Ovary (tissue), 9 donors: ENCODE data around the gene GALNT10. TPM values are rescaled to one million over a fixed set of nuclear protein-coding genes. Genes with fewer than 3 reads are reported as not detected.

ENCODE experiments used
- DNase-seq, 5 donors: peaks; one replicate each; pipeline ENCODE4 v3.0.0-alpha.2; 2019 to 2020
- H3K27ac ChIP-seq, 2 donors: fragments of 200-600 bp; one replicate each; pipeline versions ENCODE4 v1.5.1 to v1.8.0; 2019 to 2022
- H3K27me3 ChIP-seq: fragments of 200-600 bp; one replicate; pipeline ENCODE4 v1.8.0; 2022
- H3K36me3 ChIP-seq: fragments of 200-600 bp; sonication (generic); one replicate; pipeline ENCODE4 v1.5.1; 2019
- H3K4me1 ChIP-seq: one replicate; pipeline ENCODE4 v1.8.1; 2013; ENCODE audit warnings: mild to moderate bottlenecking, moderate library complexity; ENCODE audit not compliant: insufficient read depth
- H3K4me3 ChIP-seq: fragments of 200-600 bp; sonication (generic); one replicate; pipeline ENCODE4 v1.5.1; 2017
- H3K9me3 ChIP-seq, 2 donors: fragments of 200-600 bp in 1 of 2; sonication (generic) in 1 of 2; one replicate each; pipeline versions ENCODE4 v1.5.1 to v1.8.1; 2013 to 2019; ENCODE audit warnings: mild to moderate bottlenecking in 1 of 2, moderate library complexity in 1 of 2
- EP300 ChIP-seq: sonication (generic); formaldehyde crosslinking; IDR thresholded peaks from one replicate; pipeline ENCODE4 v1.6.1; 2017; ENCODE audit warnings: antibody characterized with exemption
- POLR2A ChIP-seq: fragments of 450-650 bp; IDR thresholded peaks from one replicate; pipeline ENCODE4 v1.6.1; 2017; ENCODE audit warnings: antibody characterized with exemption, mild to moderate bottlenecking, moderate library complexity
- WGBS, 3 donors: extraction: QIAGEN DNeasy Blood & Tissue Kit in 1 of 3; methylation state at CpG; one replicate each; pipeline versions ENCODE4 v1.1.5 to v1.1.7; 2013 to 2017; 5-methylcytosine and 5-hydroxymethylcytosine counted together
- intact Hi-C, 4 donors: fragments of 100-400 bp; cut with DNase I; formaldehyde crosslinking; loops; one replicate each; pipeline versions ENCODE4 v1.11.0 to v1.15.1; 2022 to 2023
- polyA plus RNA-seq, 2 donors: library from polyadenylated mRNA; stranded (reverse); fragments of 200-250 nt in 1 of 2; fragments of 350-450 nt in 1 of 2; fragmentation: Illumina TruSeq in 1 of 2; extraction: RNeasy Lipid Tissue Mini Kit (QIAGEN cat#74804) in 1 of 2; gene quantifications; one replicate each; pipeline ENCODE4 v1.2.3, GENCODE V29; 2013 to 2014
- total RNA-seq, 7 donors: library from RNA; depleted of rRNA in 2 of 7; stranded (reverse); fragments of >200 nt in 2 of 7; fragmentation: NEBNext Ultra II Directional in 3 of 7; extraction: Animal tissue kit (Norgen Biotek cat#: 25700) in 3 of 7; gene quantifications; one replicate each; pipeline versions ENCODE4 v1.1.0 to v1.2.4, GENCODE V29; 2016 to 2023
- TF ChIP-seq, protein P1 (sequence below), 3 donors: fragments of 450-650 bp in 2 of 3; fragments of 200-600 bp in 1 of 3; IDR thresholded peaks; one replicate each; pipeline versions ENCODE4 v1.5.1 to v1.8.0; 2016 to 2022; ENCODE audit warnings: antibody characterized with exemption in 3 of 3, mild to moderate bottlenecking in 1 of 3
- donor health status: DM: no; HTN: no; CAD: no; lungs with moderate emphysema.
- donor health status: DM: no; HTN: no; CAD: no.
- donor health status: Bipolar disorder and iron deficiency.
- donor health status: DM: yes; HTN: yes; CAD: no.
- donor health status: DM: no; HTN: no; CAD: no.
- donor health status: DM: yes; HTN: yes; CAD: no.

Gene GALNT10
- total and polyA plus RNA-seq, 9 donors: 34.5 to 206 (median 88.7) TPM

DNA sequence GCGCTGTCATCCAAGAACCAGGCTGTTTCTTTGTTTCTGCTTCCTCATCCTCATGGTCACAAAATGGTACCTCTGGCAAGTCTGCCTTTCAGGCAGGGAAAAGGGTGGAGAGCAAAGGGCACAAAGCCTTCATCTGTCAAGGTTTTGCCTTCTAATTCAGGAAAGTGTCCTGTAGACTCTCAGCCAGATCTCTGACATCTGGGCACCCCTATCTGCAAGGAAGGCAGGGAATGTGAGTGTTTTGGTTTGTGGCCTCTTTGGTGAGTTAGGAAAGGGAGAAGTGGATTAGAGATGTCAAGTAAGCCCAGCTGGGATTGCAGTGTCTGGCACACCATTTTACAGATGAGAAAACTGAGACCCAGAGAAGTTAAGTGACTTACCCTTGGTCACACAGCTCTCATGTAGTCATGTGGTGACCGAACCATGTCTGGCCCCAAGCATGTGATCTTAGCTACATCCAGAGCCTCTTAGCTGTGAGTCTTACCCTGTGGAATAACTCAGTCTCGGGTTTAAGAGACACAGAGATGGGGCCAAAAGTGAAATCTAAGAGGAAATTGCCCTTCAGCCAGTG, 139.6 kb downstream of the GALNT10 start:
- WGBS, 3 donors: 96 to 98% (median 96%) methylated on average over 3 of the region's 3 CpGs
- H3K27ac ChIP-seq: no peak overlapping the region
- no peaks in the 10 kb centered on the region for H3K9me3 ChIP-seq
- DNase-seq: no peak
- no peak overlapping the region for H3K4me3 ChIP-seq
- TF ChIP-seq, protein P1, sequence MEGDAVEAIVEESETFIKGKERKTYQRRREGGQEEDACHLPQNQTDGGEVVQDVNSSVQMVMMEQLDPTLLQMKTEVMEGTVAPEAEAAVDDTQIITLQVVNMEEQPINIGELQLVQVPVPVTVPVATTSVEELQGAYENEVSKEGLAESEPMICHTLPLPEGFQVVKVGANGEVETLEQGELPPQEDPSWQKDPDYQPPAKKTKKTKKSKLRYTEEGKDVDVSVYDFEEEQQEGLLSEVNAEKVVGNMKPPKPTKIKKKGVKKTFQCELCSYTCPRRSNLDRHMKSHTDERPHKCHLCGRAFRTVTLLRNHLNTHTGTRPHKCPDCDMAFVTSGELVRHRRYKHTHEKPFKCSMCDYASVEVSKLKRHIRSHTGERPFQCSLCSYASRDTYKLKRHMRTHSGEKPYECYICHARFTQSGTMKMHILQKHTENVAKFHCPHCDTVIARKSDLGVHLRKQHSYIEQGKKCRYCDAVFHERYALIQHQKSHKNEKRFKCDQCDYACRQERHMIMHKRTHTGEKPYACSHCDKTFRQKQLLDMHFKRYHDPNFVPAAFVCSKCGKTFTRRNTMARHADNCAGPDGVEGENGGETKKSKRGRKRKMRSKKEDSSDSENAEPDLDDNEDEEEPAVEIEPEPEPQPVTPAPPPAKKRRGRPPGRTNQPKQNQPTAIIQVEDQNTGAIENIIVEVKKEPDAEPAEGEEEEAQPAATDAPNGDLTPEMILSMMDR (IDR thresholded peaks at IDR 0.05): no peak
- TF ChIP-seq EP300: no peak
- TF ChIP-seq POLR2A: no peak
- no peaks in the 10 kb centered on the region for H3K36me3 ChIP-seq
- no peaks in the 10 kb centered on the region for H3K27me3 ChIP-seq
- intact Hi-C loops: no loop called here
- no peaks in the 10 kb centered on the region for H3K4me1 ChIP-seq

- TF ChIP-seq, protein P1 (IDR thresholded peaks at IDR 0.05): no peak
- TF ChIP-seq POLR2A (no peak), EP300 (no peak)
- intact Hi-C loops: no loop called here
- WGBS, 3 donors: 94 to 98% (median 97%) methylated on average over 2 of the region's 2 CpGs
- Histone ChIP-seq H3K27me3 (no peaks in the 10 kb centered on the region), H3K9me3 (no peaks in the 10 kb centered on the region), H3K4me1 (no peaks in the 10 kb centered on the region), H3K27ac (no peak overlapping the region), H3K4me3 (no peak overlapping the region), H3K36me3 (no peaks in the 10 kb centered on the region)
- DNase-seq: no peak
Measured at GRCh38 chr5:154331232-154331631, 140.7 kb downstream of the GALNT10 start.

- TF ChIP-seq, protein P1 (IDR thresholded peaks at IDR 0.05): no peak
- no peak for TF ChIP-seq EP300
- no peak for TF ChIP-seq POLR2A
- H3K4me1 ChIP-seq: no peaks in the 10 kb centered on the region
- H3K36me3 ChIP-seq: no peaks in the 10 kb centered on the region
- H3K27ac ChIP-seq: no peak overlapping the region
- no peaks in the 10 kb centered on the region for H3K9me3 ChIP-seq
- 62 to 89% (median 69%) methylated on average over 3 of the region's 3 CpGs for WGBS, 3 donors
- no peak overlapping the region for H3K4me3 ChIP-seq
- no peak for DNase-seq
- H3K27me3 ChIP-seq: no peaks in the 10 kb centered on the region
- intact Hi-C loops: no loop called here
Measured at GRCh38 chr5:154331924-154332323, 141.4 kb downstream of the GALNT10 start.

DNA sequence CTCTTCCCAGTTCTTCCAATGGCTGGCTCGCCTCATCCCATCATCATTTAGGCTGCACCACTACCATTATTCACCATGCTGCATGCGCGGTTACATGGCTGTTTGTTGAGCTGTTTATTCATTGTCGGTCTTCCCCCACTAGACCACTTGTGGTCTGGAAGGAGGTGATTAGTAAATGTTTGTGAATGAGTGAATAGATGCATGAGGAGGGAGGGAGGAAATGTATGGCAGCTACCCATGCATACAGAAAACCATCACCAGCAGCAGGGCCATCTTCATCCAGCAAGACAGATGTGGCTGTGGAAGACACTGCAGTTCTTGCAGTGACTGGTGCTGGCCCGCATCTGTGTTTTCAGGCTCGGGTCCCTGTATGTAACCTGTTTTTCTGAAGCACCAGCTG, 141.9 kb downstream of the GALNT10 start:
- no peak for DNase-seq
- WGBS, 3 donors: 90 to 98% (median 95%) methylated on average over 6 of the region's 6 CpGs
- no peaks in the 10 kb centered on the region for H3K36me3 ChIP-seq
- H3K27me3 ChIP-seq: no peaks in the 10 kb centered on the region
- H3K27ac ChIP-seq: no peak overlapping the region
- TF ChIP-seq, protein P1 (IDR thresholded peaks at IDR 0.05): no peak
- TF ChIP-seq EP300 (no peak), POLR2A (no peak)
- no peak overlapping the region for H3K4me3 ChIP-seq
- no peaks in the 10 kb centered on the region for H3K9me3 ChIP-seq
- intact Hi-C loops: no loop called here
- H3K4me1 ChIP-seq: no peaks in the 10 kb centered on the region
